ENCODE results near the gene TNFAIP8L1. TPM values are rescaled to one million over a fixed set of nuclear protein-coding genes. Genes with fewer than 3 reads are reported as not detected.
A peak's percentile ranks its signal among the peaks of the same experiment; 100 is the strongest.

The TNFAIP8L1 gene
- total RNA-seq, 1 donor from 2014 or later, result 16.9 TPM

GRCh38 chr19:4622695-4623421, 16.5 kb upstream of the TNFAIP8L1 start:
- intact Hi-C loops (cut with micrococcal nuclease), result no loop called here
- no peaks in the 10 kb centered on the region for H3K4me1 Mint-ChIP-seq (ENCODE audit: low read depth)
- no peak for DNase-seq (ENCODE audit: low spot score)
- H3K36me3 Mint-ChIP-seq (ENCODE audit: low read depth), result no peaks in the 10 kb centered on the region
- no peaks in the 10 kb centered on the region for H3K27me3 Mint-ChIP-seq (ENCODE audit: low read depth)
- H3K27ac Mint-ChIP-seq, result no peak overlapping the region
- no peaks in the 10 kb centered on the region for H3K9me3 Mint-ChIP-seq
- no peak overlapping the region for H3K4me3 Mint-ChIP-seq (ENCODE audit: low read depth)

GRCh38 chr19:4624301-4624700, 15.0 kb upstream of the TNFAIP8L1 start:
- Mint-ChIP-seq H3K4me1 (ENCODE audit: low read depth) (no peaks in the 10 kb centered on the region), H3K9me3 (no peaks in the 10 kb centered on the region), H3K27me3 (ENCODE audit: low read depth) (no peaks in the 10 kb centered on the region), H3K4me3 (ENCODE audit: low read depth) (no peak overlapping the region), H3K36me3 (ENCODE audit: low read depth) (no peaks in the 10 kb centered on the region), H3K27ac (no peak overlapping the region)
- intact Hi-C loops (cut with micrococcal nuclease), result no loop called here
- DNase-seq (ENCODE audit: low spot score), result no peak

GRCh38 chr19:4624733-4625362, 14.5 kb upstream of the TNFAIP8L1 start:
- Mint-ChIP-seq H3K9me3 (no peaks in the 10 kb centered on the region), H3K4me3 (ENCODE audit: low read depth) (no peak overlapping the region), H3K4me1 (ENCODE audit: low read depth) (no peaks in the 10 kb centered on the region), H3K27me3 (ENCODE audit: low read depth) (no peaks in the 10 kb centered on the region), H3K27ac (no peak overlapping the region), H3K36me3 (ENCODE audit: low read depth) (no peaks in the 10 kb centered on the region)
- intact Hi-C loops (cut with micrococcal nuclease), result no loop called here
- DNase-seq (ENCODE audit: low spot score), result no peak

- DNase-seq (ENCODE audit: low spot score), result peak; percentile 43
- H3K4me3 Mint-ChIP-seq (ENCODE audit: low read depth), result no peak overlapping the region
- H3K9me3 Mint-ChIP-seq, result no peaks in the 10 kb centered on the region
- peaks cover 17% of the 10 kb centered on the region for H3K4me1 Mint-ChIP-seq (ENCODE audit: low read depth)
- H3K27ac Mint-ChIP-seq, result peak overlapping the region; percentile 63
- intact Hi-C loops (cut with micrococcal nuclease), result no loop called here
- H3K27me3 Mint-ChIP-seq (ENCODE audit: low read depth), result no peaks in the 10 kb centered on the region
- no peaks in the 10 kb centered on the region for H3K36me3 Mint-ChIP-seq (ENCODE audit: low read depth)
Observed at GRCh38 chr19:4633140-4633967, 6.0 kb upstream of the TNFAIP8L1 start.

- H3K27me3 Mint-ChIP-seq (ENCODE audit: low read depth), result no peaks in the 10 kb centered on the region
- H3K36me3 Mint-ChIP-seq (ENCODE audit: low read depth), result no peaks in the 10 kb centered on the region
- intact Hi-C loops (cut with micrococcal nuclease), result loop anchor here (1.0 to 5.0 kb wide), 2 partner anchors 59 to 78 kb away; partner anchors contain the start of gene SEMA6B
- peaks cover 27% of the 10 kb centered on the region for H3K4me1 Mint-ChIP-seq (ENCODE audit: low read depth)
- H3K9me3 Mint-ChIP-seq, result no peaks in the 10 kb centered on the region
- H3K4me3 Mint-ChIP-seq (ENCODE audit: low read depth), result peak overlapping the region; percentile 21
- DNase-seq (ENCODE audit: low spot score), result no peak
- no peak overlapping the region for H3K27ac Mint-ChIP-seq
Observed at GRCh38 chr19:4635754-4636116, 3.6 kb upstream of the TNFAIP8L1 start.

GRCh38 chr19:4636151-4636717, 3.1 kb upstream of the TNFAIP8L1 start:
- Mint-ChIP-seq H3K9me3 (no peaks in the 10 kb centered on the region), H3K36me3 (ENCODE audit: low read depth) (no peaks in the 10 kb centered on the region), H3K4me1 (ENCODE audit: low read depth) (peaks cover 28% of the 10 kb centered on the region), H3K4me3 (ENCODE audit: low read depth) (peak overlapping the region; percentile 21), H3K27ac (no peak overlapping the region), H3K27me3 (ENCODE audit: low read depth) (no peaks in the 10 kb centered on the region)
- intact Hi-C loops (cut with micrococcal nuclease), result loop anchor here (1.0 to 5.0 kb wide), 2 partner anchors 60 to 79 kb away; partner anchors contain the start of gene SEMA6B
- DNase-seq (ENCODE audit: low spot score), result peak; percentile 70

- Mint-ChIP-seq H3K27me3 (ENCODE audit: low read depth) (no peaks in the 10 kb centered on the region), H3K9me3 (no peaks in the 10 kb centered on the region), H3K4me1 (ENCODE audit: low read depth) (peaks cover 30% of the 10 kb centered on the region), H3K36me3 (ENCODE audit: low read depth) (no peaks in the 10 kb centered on the region), H3K4me3 (ENCODE audit: low read depth) (no peak overlapping the region), H3K27ac (no peak overlapping the region)
- DNase-seq (ENCODE audit: low spot score), result no peak
- intact Hi-C loops (cut with micrococcal nuclease), result loop anchor here (1.0 to 5.0 kb wide), 2 partner anchors 60 to 79 kb away; partner anchors contain the start of gene SEMA6B
Observed at GRCh38 chr19:4636761-4637160, 2.6 kb upstream of the TNFAIP8L1 start.

GRCh38 chr19:4638317-4638716, 999 bp upstream of the TNFAIP8L1 start:
- H3K27me3 Mint-ChIP-seq (ENCODE audit: low read depth), result no peaks in the 10 kb centered on the region
- no peaks in the 10 kb centered on the region for H3K9me3 Mint-ChIP-seq
- H3K4me1 Mint-ChIP-seq (ENCODE audit: low read depth), result peaks cover 29% of the 10 kb centered on the region
- H3K27ac Mint-ChIP-seq, result peak overlapping the region; percentile 98
- no peak for DNase-seq (ENCODE audit: low spot score)
- intact Hi-C loops (cut with micrococcal nuclease), result loop anchor here (5.0 kb wide), 1 partner anchor 81 kb away; the partner anchor contains the start of gene SEMA6B
- no peak overlapping the region for H3K4me3 Mint-ChIP-seq (ENCODE audit: low read depth)
- H3K36me3 Mint-ChIP-seq (ENCODE audit: low read depth), result no peaks in the 10 kb centered on the region

GRCh38 chr19:4639531-4640246, 373 bp downstream of the TNFAIP8L1 start:
- no peaks in the 10 kb centered on the region for H3K9me3 Mint-ChIP-seq
- H3K4me1 Mint-ChIP-seq (ENCODE audit: low read depth), result peaks cover 21% of the 10 kb centered on the region
- intact Hi-C loops (cut with micrococcal nuclease), result loop anchor here (5.0 kb wide), 1 partner anchor 82 kb away; the partner anchor contains the start of gene SEMA6B
- DNase-seq (ENCODE audit: low spot score), result no peak
- H3K27me3 Mint-ChIP-seq (ENCODE audit: low read depth), result no peaks in the 10 kb centered on the region
- H3K27ac Mint-ChIP-seq, result peak overlapping the region; percentile 88
- peak overlapping the region; percentile 100 for H3K4me3 Mint-ChIP-seq (ENCODE audit: low read depth)
- no peaks in the 10 kb centered on the region for H3K36me3 Mint-ChIP-seq (ENCODE audit: low read depth)

- H3K4me3 Mint-ChIP-seq (ENCODE audit: low read depth), result peak overlapping the region; percentile 100
- no peaks in the 10 kb centered on the region for H3K27me3 Mint-ChIP-seq (ENCODE audit: low read depth)
- H3K27ac Mint-ChIP-seq, result no peak overlapping the region
- H3K4me1 Mint-ChIP-seq (ENCODE audit: low read depth), result peaks cover 18% of the 10 kb centered on the region
- H3K9me3 Mint-ChIP-seq, result no peaks in the 10 kb centered on the region
- H3K36me3 Mint-ChIP-seq (ENCODE audit: low read depth), result peaks cover 2% of the 10 kb centered on the region
- intact Hi-C loops (cut with micrococcal nuclease), result no loop called here
- DNase-seq (ENCODE audit: low spot score), result no peak
Observed at GRCh38 chr19:4640247-4641000, 1.1 kb downstream of the TNFAIP8L1 start.

- Mint-ChIP-seq H3K4me3 (ENCODE audit: low read depth) (peak overlapping the region; percentile 49), H3K4me1 (ENCODE audit: low read depth) (peaks cover 18% of the 10 kb centered on the region), H3K27me3 (ENCODE audit: low read depth) (no peaks in the 10 kb centered on the region), H3K9me3 (no peaks in the 10 kb centered on the region), H3K27ac (no peak overlapping the region), H3K36me3 (ENCODE audit: low read depth) (peaks cover 5% of the 10 kb centered on the region)
- intact Hi-C loops (cut with micrococcal nuclease), result no loop called here
- DNase-seq (ENCODE audit: low spot score), result no peak
Observed at GRCh38 chr19:4641132-4641531, 1.8 kb downstream of the TNFAIP8L1 start.
